ENCODE measurements around the gene ARID1B. TPM values are rescaled to one million over a fixed set of nuclear protein-coding genes. Genes with fewer than 3 reads are reported as not detected.

The ARID1B gene
- total RNA-seq, 4 donors from 2014 or later: 25.2 to 103 (median 59.5) TPM

DNA sequence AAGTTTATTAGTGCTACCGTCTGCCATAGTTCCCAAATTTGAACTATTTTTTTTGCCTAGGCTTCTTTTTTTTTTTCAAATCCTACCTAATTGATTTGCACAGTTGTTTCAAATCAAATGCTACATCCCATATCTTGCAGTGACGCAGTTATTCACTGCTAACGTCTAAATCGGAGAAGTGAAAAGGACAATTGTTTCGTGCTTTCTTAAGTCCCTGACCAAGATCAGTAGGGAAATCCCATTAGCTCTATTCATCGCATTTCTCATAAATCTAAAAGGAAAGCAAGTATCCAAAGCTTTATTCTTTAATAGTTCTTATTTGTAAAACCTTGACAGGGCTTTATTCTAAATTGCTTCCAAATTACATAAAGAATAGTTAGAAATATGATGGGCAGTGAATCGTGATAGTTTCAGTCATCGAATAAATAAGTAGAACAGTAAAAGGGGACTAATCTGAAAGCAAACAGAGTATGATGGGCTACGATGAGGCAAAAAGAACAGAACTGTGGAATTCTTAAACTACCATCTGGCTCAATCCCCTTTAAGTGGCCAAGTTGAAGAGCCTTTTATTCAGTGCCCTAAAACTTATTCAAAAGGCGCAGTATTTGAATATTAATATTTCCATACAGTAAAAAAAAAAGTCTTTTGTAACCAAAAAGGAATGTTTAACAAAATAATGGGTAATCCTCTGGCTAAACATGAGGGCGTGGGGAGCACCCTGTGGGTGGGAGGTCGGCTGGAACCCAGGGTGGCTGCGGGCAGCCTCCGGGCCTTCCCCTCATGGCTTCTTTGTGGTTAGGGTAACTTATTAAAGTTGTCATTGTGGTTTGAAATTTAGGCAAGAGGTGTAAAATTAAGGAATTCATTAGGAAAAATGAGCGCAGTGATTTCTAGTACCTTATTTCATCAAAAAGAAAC lies 3.0 kb upstream of the ARID1B start:
- peaks cover 0 to 28% (median 17%) of the 10 kb centered on the region in 3 donors for H3K4me1 ChIP-seq
- H3K27me3 ChIP-seq: no peaks in the 10 kb centered on the region
- intact Hi-C loops (cut with DNase I): loop anchor here (10.0 kb wide), 1 partner anchor 209 kb away; no protein-coding TSS in a partner anchor
- H3K9me3 ChIP-seq: no peaks in the 10 kb centered on the region
- H3K4me3 ChIP-seq: peak overlapping the region in 2 of 4 donors; percentile 16 to 26
- H3K36me3 ChIP-seq: no peaks in the 10 kb centered on the region
- DNase-seq: no peak
- 61 to 67% methylated on average over 15 of the region's 15 CpGs for WGBS, 2 donors
- TF ChIP-seq, protein P1, sequence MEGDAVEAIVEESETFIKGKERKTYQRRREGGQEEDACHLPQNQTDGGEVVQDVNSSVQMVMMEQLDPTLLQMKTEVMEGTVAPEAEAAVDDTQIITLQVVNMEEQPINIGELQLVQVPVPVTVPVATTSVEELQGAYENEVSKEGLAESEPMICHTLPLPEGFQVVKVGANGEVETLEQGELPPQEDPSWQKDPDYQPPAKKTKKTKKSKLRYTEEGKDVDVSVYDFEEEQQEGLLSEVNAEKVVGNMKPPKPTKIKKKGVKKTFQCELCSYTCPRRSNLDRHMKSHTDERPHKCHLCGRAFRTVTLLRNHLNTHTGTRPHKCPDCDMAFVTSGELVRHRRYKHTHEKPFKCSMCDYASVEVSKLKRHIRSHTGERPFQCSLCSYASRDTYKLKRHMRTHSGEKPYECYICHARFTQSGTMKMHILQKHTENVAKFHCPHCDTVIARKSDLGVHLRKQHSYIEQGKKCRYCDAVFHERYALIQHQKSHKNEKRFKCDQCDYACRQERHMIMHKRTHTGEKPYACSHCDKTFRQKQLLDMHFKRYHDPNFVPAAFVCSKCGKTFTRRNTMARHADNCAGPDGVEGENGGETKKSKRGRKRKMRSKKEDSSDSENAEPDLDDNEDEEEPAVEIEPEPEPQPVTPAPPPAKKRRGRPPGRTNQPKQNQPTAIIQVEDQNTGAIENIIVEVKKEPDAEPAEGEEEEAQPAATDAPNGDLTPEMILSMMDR (IDR thresholded peaks at IDR 0.05): no peak
- TF ChIP-seq POLR2A (IDR thresholded peaks at IDR 0.05): no peak
- peak overlapping the region in 3 of 4 donors; percentile 56 to 99 (median 98) for H3K27ac ChIP-seq

DNA sequence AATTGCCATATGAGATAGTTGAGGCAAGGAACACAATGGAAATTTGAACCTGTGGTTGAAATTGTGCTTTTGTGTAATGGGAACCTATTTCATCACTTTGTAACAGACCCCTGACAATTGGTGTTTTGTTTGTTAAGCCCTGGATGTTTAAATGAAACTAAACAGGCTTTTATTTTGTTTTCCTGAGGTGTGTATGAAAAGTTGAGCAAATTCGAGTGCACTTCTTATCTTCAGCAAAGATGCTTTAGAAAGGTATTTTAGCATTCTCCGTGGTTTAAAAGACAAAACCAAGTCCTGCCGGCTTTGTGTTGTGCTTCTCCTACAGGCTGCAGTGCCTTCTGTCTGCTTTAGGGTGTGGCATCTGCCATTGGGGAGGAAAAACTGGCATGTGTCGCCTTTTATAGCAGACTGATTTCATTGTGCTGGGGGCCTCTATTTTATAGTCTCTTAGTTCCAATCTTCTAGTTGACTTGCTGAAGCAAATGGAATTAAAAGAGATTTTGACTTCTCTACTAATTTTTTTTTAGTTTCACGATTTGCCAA lies 2.2 kb upstream of the ARID1B start:
- Histone ChIP-seq H3K4me3 (peak overlapping the region in 2 of 4 donors; percentile 16 to 19), H3K27me3 (no peaks in the 10 kb centered on the region), H3K27ac (peak overlapping the region; percentile 29 to 99 (median 77)), H3K4me1 (peaks cover 0 to 28% (median 17%) of the 10 kb centered on the region in 3 donors), H3K9me3 (no peaks in the 10 kb centered on the region), H3K36me3 (no peaks in the 10 kb centered on the region)
- DNase-seq: no peak
- intact Hi-C loops (cut with DNase I): loop anchor here (5.0 to 10.0 kb wide), 4 partner anchors 53 to 247 kb away; no protein-coding TSS in a partner anchor
- 22 to 34% methylated on average over 5 of the region's 5 CpGs for WGBS, 2 donors
- TF ChIP-seq POLR2A (IDR thresholded peaks at IDR 0.05): no peak
- TF ChIP-seq, protein P1 (IDR thresholded peaks at IDR 0.05): peak in 4 of 6 experiments; percentile 8 to 25 (median 16)

DNA sequence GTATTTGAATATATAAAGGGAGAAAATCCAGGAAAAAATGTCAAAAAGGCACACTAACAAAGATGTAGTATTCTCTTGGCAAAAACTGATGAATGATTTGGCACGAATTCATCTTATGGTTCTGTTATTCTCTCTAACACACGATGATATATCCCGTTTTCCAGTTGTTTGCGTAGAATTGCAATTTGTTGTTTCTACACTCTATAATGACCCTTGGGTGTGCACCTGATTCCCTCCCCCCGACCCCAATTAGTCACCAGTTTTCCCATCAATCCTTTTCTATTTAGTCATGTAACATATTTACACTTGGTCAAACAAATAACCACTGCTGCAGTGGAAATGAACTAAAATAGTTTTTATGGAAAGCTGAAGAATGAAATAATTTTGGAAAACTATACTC lies 1.5 kb upstream of the ARID1B start:
- intact Hi-C loops (cut with DNase I): loop anchor here (5.0 to 10.0 kb wide), 4 partner anchors 53 to 247 kb away; no protein-coding TSS in a partner anchor
- Histone ChIP-seq H3K4me1 (peaks cover 0 to 31% (median 19%) of the 10 kb centered on the region in 3 donors), H3K27ac (peak overlapping the region; percentile 58 to 99 (median 98)), H3K4me3 (no peak overlapping the region), H3K27me3 (no peaks in the 10 kb centered on the region), H3K9me3 (no peaks in the 10 kb centered on the region), H3K36me3 (no peaks in the 10 kb centered on the region)
- TF ChIP-seq POLR2A (IDR thresholded peaks at IDR 0.05): no peak
- TF ChIP-seq, protein P1 (IDR thresholded peaks at IDR 0.05): no peak
- no peak for DNase-seq
- WGBS, 2 donors: 29 to 38% methylated on average over 5 of the region's 5 CpGs

DNA sequence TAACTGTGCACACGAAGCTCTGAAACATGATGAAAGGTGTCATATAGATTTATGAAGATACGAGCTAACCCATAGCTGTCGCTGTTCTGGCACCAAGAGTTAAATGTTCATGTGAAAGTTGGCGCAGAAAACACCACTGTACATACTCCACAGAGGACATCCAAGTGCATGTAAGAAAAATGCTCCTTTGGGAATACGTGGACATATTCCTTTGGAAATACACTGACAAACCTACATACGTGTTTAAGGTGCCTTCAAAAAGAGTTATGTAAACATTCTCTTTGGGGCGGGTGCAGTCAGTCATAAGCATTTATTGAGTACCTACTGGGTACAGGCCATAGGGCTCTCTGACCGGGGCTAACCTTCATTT lies 723 bp upstream of the ARID1B start:
- TF ChIP-seq, protein P1 (IDR thresholded peaks at IDR 0.05): no peak
- TF ChIP-seq POLR2A (IDR thresholded peaks at IDR 0.05): no peak
- 1% methylated on average over 8 of the region's 8 CpGs for WGBS, 2 donors
- Histone ChIP-seq H3K27me3 (no peaks in the 10 kb centered on the region), H3K4me3 (peak overlapping the region; percentile 83 to 91 (median 86)), H3K9me3 (no peaks in the 10 kb centered on the region), H3K36me3 (no peaks in the 10 kb centered on the region), H3K4me1 (peaks cover 0 to 38% (median 26%) of the 10 kb centered on the region in 3 donors), H3K27ac (peak overlapping the region; percentile 98 to 99 (median 99))
- intact Hi-C loops (cut with DNase I): loop anchor here (5.0 to 10.0 kb wide), 4 partner anchors 54 to 246 kb away; no protein-coding TSS in a partner anchor
- DNase-seq: no peak
